Skin of body (tissue), 2 donors: Measurements from ENCODE around the gene CYP4V2. TPM values are rescaled to one million over a fixed set of nuclear protein-coding genes. Genes with fewer than 3 reads are reported as not detected.
"Not testable (repeated sequence)": the region's sequence is repeated elsewhere in the genome, so short reads cannot be mapped to it uniquely, and the experiment has no call there.

Experiments used
- DNase-seq: peaks from one replicate; lab custom pipeline; 2025; lab: John Stamatoyannopoulos, UW
- total RNA-seq: library from RNA; depleted of rRNA; stranded (reverse); fragments of >200 nt; gene quantifications from one replicate; pipeline ENCODE4 v1.2.3, GENCODE V29; 2014

Gene CYP4V2
- total RNA-seq, 1 donor from 2014 or later, result 11.6 TPM

GRCh38 chr4:186227744-186228513, 36.6 kb downstream of the CYP4V2 start:
- DNase-seq, result no peak

GRCh38 chr4:186228514-186228894, 37.1 kb downstream of the CYP4V2 start:
- no peak for DNase-seq

GRCh38 chr4:186234367-186234766, 43.0 kb downstream of the CYP4V2 start:
- no peak for DNase-seq

GRCh38 chr4:186236126-186236525, 44.8 kb downstream of the CYP4V2 start:
- no peak for DNase-seq

- DNase-seq, result no peak
These were observed 49.1 kb downstream of the CYP4V2 start for GRCh38 chr4:186240452-186240847.

- no peak for DNase-seq
These were observed 49.6 kb downstream of the CYP4V2 start for GRCh38 chr4:186240848-186241491.

GRCh38 chr4:186241616-186242015, 50.2 kb downstream of the CYP4V2 start:
- DNase-seq, result no peak

- not testable (repeated sequence) for DNase-seq
These were observed 50.7 kb downstream of the CYP4V2 start for GRCh38 chr4:186242031-186242430.

GRCh38 chr4:186243331-186243730, 52.0 kb downstream of the CYP4V2 start:
- DNase-seq, result no peak

- no peak for DNase-seq
These were observed 53.5 kb downstream of the CYP4V2 start for GRCh38 chr4:186244835-186245234.

- not testable (repeated sequence) for DNase-seq
These were observed 55.8 kb downstream of the CYP4V2 start for GRCh38 chr4:186247062-186247752.

- DNase-seq, result no peak
These were observed 57.3 kb downstream of the CYP4V2 start for GRCh38 chr4:186248643-186249042.

- DNase-seq, result no peak
These were observed 58.7 kb downstream of the CYP4V2 start for GRCh38 chr4:186249785-186250754.

GRCh38 chr4:186250760-186251159, 59.4 kb downstream of the CYP4V2 start:
- no peak for DNase-seq

GRCh38 chr4:186255122-186255521, 63.8 kb downstream of the CYP4V2 start:
- DNase-seq, result no peak

- no peak for DNase-seq
These were observed 66.9 kb downstream of the CYP4V2 start for GRCh38 chr4:186258216-186258811.

- no peak for DNase-seq
These were observed 68.7 kb downstream of the CYP4V2 start for GRCh38 chr4:186260117-186260503.
